Hematopoietic multipotent progenitor cell treated with erythropoietin and hydrocortisone succinate and interleukin-3 and kit ligand, for 15 days (in vitro differentiated cells): ENCODE measurements around the gene TFDP2.

ENCODE experiments used
- DNase-seq: peaks from one replicate; pipeline ENCODE4 v3.0.0-alpha.2; 2015; ENCODE audit warnings: low spot score

The TFDP2 gene

DNA sequence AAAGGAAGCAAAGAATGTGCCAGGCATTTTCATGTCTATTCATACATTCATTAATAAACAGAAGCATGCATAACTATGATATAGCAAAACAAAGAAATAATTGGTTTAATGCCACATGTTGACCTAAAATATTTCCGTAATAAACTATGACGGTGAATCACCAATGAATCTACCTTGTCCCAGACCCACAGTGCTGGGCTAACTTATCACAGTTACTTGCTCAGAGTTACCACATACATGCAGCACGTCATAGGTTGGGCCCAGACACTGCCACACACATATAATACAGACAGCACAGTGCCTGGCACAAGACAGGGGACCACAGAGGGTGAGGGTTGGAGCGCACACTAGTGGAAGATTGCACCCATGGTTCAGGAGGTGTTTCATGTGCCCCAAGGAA is 186.0 kb downstream of the TFDP2 start:
- no peak for DNase-seq

DNA sequence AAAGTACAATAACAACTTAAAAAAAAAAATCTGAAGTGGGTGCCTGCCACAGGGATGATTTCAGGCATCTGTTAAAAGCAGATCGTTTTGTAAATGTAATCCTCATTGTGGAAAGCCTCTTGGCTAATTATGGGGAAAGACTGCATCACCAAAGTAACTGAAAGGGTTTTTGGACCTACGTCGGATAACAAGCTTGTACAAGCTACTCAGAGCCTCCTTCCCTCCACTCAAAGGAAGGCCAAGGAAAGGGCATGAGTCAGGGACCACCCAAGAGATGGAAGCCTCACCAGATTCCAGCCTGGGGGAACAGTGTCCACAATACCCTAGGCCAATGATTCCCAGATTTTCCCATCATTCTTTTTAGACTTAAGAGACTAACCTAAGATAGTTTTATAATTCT is 188.6 kb downstream of the TFDP2 start:
- no peak for DNase-seq

- DNase-seq: no peak
Measured at GRCh38 chr3:141959589-141960554, 189.5 kb downstream of the TFDP2 start.

DNA sequence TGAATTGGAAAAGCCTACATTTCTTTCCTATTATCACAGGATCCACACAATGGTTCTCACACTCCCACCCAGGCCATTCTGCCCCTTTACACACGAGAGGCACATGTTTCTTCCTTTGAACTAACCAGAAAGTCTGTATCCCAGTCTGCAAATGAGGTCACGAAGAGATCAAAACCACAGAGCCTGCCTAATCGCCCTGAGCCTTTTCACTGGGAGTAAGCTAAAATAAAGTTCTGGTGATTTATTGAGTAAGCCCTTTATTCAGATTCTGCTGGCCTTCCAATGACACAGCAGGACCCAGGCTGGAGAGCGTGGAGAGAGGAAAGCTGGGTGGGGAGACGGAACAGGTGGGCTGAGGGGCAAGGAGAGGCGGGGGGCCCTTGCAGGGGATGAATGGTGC is 194.2 kb downstream of the TFDP2 start:
- no peak for DNase-seq

DNA sequence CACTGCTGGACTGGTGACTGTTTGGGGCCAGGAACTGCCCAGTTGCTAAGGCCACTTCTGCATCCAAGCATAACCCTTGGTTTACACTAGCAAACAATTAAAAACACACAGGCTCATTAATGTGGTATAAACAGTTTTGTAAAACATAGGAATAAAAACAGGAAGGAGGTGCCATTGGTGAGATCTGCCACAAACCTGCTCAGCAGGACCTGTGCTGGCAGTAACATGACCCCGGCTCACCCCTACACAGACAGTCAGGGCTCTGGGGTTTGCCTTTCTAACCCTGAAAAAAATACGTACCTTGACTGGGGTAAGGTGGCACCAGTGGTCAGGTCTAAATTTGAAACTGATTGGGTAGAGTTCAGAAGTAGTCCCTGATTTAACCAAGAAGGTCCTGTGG is 196.7 kb downstream of the TFDP2 start:
- no peak for DNase-seq

DNA sequence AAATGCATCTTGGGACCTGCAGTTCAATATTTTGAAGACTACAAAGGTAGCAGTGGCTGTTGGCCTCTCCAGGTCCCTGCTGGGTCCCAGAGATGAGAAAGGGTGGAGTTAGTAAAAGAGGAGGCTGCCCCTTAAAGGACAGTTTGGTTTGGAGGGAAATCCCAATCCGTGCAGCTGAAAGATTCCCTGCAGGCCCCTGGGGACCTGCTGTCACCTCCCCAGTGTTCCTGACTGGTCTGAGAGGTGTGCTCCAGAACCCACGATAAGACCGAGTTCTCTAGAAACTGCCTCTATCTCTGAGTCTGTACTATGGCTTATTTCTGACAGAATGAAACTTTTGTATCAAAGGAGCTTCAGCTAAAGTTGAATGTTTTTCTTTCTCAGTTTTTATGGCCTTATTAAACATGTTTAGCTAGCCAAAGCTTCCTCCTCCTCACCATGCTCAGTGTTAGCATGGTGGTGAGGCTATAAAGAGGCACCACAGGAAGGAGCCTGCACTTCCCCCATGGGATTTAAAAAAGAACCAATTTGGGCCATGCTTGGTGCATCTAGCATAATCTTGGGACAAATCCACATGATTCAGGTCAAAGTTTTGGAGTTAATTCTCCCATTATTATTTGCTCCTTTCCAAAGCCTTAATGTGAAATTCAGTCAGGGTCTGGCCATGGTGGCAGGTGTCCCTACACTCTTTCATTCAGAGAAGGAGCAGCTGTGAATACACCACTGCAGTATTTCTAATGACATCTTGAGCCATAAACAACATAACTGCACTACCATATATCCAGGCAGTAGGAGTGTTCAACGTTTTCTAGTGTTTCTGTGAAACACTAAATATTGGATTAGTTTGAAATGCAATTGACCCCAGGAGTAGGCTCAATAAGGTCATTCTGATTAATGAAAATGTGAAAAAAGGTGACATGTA is 198.5 kb downstream of the TFDP2 start:
- DNase-seq: no peak

DNA sequence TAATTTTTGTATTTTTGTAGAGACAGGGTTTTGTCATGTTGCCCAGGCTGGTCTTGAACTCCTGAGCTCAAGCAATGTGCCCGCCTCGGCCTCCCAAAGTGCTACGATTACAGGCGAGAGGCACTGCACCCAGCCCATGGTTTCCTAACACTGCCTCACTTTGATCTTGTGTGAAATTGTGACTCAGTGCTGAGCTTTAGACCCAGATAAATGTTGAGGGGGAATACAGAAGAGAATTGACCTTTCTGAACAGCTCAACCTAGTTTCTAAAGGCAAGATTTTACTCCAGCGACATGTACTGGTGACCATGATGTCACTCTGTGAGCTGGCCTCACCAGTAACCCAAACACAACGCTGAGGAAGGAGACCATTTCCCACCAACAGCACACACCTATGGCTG is 199.4 kb downstream of the TFDP2 start:
- DNase-seq: no peak

- no peak for DNase-seq
Measured at GRCh38 chr3:141949399-141949798, 199.9 kb downstream of the TFDP2 start.

DNA sequence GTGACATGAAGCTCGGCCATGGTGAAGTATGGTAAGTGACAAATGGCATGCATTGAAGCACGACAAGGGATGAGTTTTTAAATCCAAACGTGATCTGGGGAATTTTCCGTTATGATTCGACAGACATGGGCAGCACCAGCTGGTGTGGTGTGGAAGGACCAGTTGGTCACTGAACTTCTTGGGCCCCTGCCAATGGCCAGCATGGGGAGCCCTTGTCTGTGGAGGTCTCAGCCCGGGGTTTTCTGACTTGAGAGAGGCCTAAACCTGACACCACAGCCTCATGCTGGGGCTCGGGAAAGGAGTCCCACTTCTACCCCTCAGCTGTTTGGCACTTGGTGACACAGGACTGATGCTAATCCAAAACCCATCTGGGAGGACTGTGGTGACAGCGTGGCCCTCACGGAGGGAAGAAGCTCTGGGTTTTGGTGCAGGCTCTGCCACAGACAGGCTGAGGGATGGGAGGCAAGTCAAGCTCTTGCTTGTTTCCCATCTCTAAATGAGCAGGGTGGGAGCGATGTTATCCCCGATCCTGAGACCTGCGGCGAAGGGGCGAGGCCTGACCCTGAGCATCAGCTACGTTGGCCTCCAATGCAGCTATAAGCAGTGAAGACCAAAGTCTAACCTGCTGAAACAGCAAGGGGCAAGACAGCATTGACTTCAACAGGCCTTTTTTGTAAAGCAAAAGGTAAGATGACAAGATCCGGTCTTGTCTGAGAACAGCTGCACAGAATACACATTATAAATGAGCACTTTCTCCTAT is 203.4 kb downstream of the TFDP2 start:
- no peak for DNase-seq

DNA sequence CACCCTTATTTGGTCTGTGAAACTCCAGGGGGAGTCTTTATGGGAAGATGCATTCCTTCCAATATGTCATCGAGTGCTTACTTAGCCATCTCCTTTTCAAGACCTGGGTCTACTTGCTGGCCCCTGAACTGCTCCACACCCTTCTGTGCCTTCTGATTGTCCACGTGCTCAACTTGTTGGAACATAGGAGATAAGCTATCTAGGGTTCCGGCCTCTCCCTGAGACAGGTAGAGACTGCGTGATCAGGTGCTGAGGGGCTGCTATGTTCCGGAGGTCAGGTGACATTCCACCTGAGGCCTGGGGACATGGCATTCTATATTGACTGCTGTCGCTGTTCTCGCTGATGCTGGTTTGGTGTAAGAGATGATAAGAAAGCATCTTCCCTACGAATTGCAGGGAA is 207.3 kb downstream of the TFDP2 start:
- DNase-seq: no peak

- no peak for DNase-seq
Measured at GRCh38 chr3:141941093-141941492, 208.3 kb downstream of the TFDP2 start.

GRCh38 chr3:141940194-141940776 is 209.1 kb downstream of the TFDP2 start:
- DNase-seq: no peak

- no peak for DNase-seq
Measured at GRCh38 chr3:141939759-141940158, 209.6 kb downstream of the TFDP2 start.

DNA sequence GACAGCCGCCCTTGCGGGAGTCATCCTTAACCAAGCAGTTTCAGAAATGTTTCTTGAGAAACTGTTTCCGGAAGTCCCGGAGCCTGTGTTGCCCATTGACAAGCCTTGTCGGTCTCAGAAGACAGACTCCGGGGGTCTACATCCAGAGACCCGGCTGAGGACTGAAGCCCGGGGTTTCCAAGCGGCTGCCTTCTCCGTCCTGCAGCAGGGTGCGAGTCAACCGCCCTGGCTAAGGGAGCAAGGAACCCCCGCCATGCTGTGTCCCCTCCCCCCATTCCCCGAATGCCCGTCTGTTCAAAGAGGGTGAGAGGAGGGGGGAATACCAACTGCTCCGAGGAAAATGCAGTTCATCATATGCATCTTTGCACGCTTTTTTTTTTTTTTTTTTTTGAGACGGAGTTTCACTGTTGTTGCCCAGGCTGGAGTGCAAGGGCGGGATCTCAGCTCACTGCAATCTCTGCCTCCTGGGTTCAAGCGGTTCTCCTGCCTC is 211.3 kb downstream of the TFDP2 start:
- no peak for DNase-seq

DNA sequence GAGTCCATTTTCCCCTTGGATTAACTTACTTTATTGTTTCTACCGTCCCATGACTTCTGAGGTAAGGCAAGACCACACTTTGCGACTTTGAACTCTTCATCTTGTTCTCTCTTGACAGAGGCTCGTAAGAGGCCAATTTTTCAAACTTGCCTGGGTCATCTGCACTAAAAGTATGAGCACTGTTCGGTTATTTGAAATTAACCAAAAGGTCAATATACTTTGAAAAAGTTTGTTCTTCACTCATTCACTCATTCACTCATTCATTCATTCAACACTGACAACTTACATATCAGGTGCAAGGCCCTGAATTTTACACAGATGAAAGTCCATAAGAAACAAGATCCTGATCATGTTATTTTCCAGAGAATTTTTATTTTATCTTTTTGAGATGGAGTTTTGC is 215.0 kb downstream of the TFDP2 start:
- DNase-seq: no peak

GRCh38 chr3:141933421-141934300 is 215.7 kb downstream of the TFDP2 start:
- no peak for DNase-seq

GRCh38 chr3:141930801-141931200 is 218.5 kb downstream of the TFDP2 start:
- DNase-seq: no peak

DNA sequence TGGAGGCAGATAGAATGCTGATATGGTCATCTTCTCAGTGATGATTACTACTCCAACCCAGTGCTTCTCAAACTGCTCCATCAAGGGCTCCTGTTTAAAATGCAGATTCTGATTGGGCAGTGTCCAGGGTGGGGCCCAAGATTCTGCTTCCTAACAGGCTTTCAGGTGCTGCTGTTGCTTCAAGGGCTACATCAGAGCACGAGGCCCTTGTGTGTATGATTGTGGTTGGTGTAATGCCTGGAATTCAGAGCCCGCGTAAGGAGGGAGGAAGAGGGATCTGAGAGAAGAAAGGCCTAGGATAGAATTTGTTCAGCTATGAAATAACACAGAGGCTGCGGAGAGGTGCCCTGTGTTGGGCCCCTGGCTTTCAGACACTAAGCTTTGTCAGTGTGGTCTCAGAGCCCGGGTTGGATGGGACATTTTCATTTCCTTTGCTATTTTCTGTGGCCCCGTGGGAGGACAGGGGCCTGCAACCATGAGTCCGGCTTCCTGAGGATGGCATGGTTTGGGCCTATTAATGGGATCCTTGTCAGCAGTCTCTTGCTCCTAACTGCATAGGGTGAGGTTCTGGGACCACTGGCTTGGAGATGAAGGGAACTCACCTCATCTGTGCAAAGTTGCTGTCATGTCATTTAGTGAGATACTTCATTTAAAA is 219.9 kb downstream of the TFDP2 start:
- no peak for DNase-seq

- no peak for DNase-seq
Measured at GRCh38 chr3:141928631-141929270, 220.6 kb downstream of the TFDP2 start.

DNA sequence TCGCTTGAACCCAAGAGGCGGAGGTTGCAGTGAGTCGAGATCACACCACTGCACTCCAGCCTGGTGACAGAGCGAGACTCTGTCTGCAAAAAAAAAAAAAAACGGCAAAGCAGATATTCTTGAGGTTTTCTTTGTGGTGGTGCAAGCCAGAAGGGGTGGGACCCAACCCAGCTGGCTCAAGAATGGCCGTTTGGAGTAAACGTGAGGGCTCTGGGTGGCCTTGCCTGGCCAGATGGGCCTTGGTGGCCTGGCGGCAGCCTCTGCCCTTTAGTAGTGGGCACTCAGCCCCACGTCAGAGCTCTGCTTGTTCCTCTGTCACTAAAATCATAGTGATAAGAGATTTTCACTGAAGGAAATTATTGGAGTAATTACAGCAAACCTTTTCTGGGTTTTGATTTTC is 222.4 kb downstream of the TFDP2 start:
- DNase-seq: no peak
